CD4-positive, alpha-beta T cell treated with Interleukin-15 for 1 hour (primary cell): ENCODE results near the gene FGF2.
A peak's percentile ranks its signal among the peaks of the same experiment; 100 is the strongest.

Experiments used
- DNase-seq: peaks from one replicate; pipeline ENCODE4 v3.0.0-alpha.2; 2020

The FGF2 gene

GRCh38 chr4:122945136-122945535 is 118.5 kb downstream of the FGF2 start:
- peak; percentile 27 for DNase-seq

GRCh38 chr4:122946142-122946541 is 119.5 kb downstream of the FGF2 start:
- DNase-seq, result no peak
